ENCODE data around the gene CD72.

Gene CD72

GRCh38 chr9:35618325-35618727 lies at the start of gene CD72:
Gene CD72, minus strand, starts transcription at chr9:35618413. Its CDS starts 110 bp downstream, at chr9:35618303.
- DNase-seq (ENCODE audit: low read depth) = no peak

- DNase-seq (ENCODE audit: low read depth) = no peak
These were observed 49.7 kb upstream of the CD72 start for GRCh38 chr9:35667939-35668338.

GRCh38 chr9:35666549-35666948 lies 48.3 kb upstream of the CD72 start:
- no peak for DNase-seq (ENCODE audit: low read depth)

- DNase-seq (ENCODE audit: low read depth) = no peak
These were observed 47.8 kb upstream of the CD72 start for GRCh38 chr9:35666045-35666444.

GRCh38 chr9:35665471-35665818 lies 47.2 kb upstream of the CD72 start:
- no peak for DNase-seq (ENCODE audit: low read depth)

GRCh38 chr9:35664531-35665470 lies 46.6 kb upstream of the CD72 start, which contains the start of gene ARHGEF39:
Gene ARHGEF39, minus strand, starts transcription at chr9:35665195. Its CDS starts 26 bp downstream, at chr9:35665169.
- DNase-seq (ENCODE audit: low read depth) = no peak

- no peak for DNase-seq (ENCODE audit: low read depth)
These were observed 44.2 kb upstream of the CD72 start for GRCh38 chr9:35662437-35662836.

- DNase-seq (ENCODE audit: low read depth) = no peak
These were observed 43.6 kb upstream of the CD72 start for GRCh38 chr9:35661756-35662350.

GRCh38 chr9:35660966-35661415 lies 42.8 kb upstream of the CD72 start:
- DNase-seq (ENCODE audit: low read depth) = no peak

- no peak for DNase-seq (ENCODE audit: low read depth)
These were observed 41.1 kb upstream of the CD72 start for GRCh38 chr9:35659340-35659739.

- no peak for DNase-seq (ENCODE audit: low read depth)
These were observed 40.7 kb upstream of the CD72 start for GRCh38 chr9:35658968-35659220.

- DNase-seq (ENCODE audit: low read depth) = no peak
These were observed 40.1 kb upstream of the CD72 start, which contains the start of gene CCDC107 for GRCh38 chr9:35658137-35658967. Gene CCDC107, plus strand, starts transcription at chr9:35658292. Its CDS starts 88 bp downstream, at chr9:35658380.

- DNase-seq (ENCODE audit: low read depth) = peak; percentile 99
These were observed 39.4 kb upstream of the CD72 start, which contains the start of gene RMRP for GRCh38 chr9:35657546-35658136. Gene RMRP, minus strand, starts transcription at chr9:35658019.

- DNase-seq (ENCODE audit: low read depth) = no peak
These were observed 38.8 kb upstream of the CD72 start for GRCh38 chr9:35656831-35657545.

GRCh38 chr9:35656348-35656747 lies 38.1 kb upstream of the CD72 start:
- DNase-seq (ENCODE audit: low read depth) = no peak

GRCh38 chr9:35653611-35654010 lies 35.4 kb upstream of the CD72 start:
- DNase-seq (ENCODE audit: low read depth) = no peak

GRCh38 chr9:35652829-35653209 lies 34.6 kb upstream of the CD72 start:
- no peak for DNase-seq (ENCODE audit: low read depth)

- no peak for DNase-seq (ENCODE audit: low read depth)
These were observed 34.0 kb upstream of the CD72 start for GRCh38 chr9:35651956-35652828.

GRCh38 chr9:35650341-35651158 lies 32.3 kb upstream of the CD72 start, which contains the start of gene SIT1:
Gene SIT1, minus strand, starts transcription at chr9:35650931. Its CDS starts 78 bp downstream, at chr9:35650853.
- DNase-seq (ENCODE audit: low read depth) = no peak

Data from GM04504 (cell line).